Measurements from ENCODE around the gene GTSE1. TPM values are rescaled to one million over a fixed set of nuclear protein-coding genes. Genes with fewer than 3 reads are reported as not detected.

The GTSE1 gene
- polyA plus RNA-seq, 3 donors, result 13.6 to 13.9 (median 13.7) TPM

- DNase-seq (ENCODE audit: low read depth in 3 of 3, low spot score in 2 of 3), result no peak
Measured at GRCh38 chr22:46273432-46274148, 23.1 kb upstream of the GTSE1 start.

- no peak for DNase-seq (ENCODE audit: low read depth in 3 of 3, low spot score in 2 of 3)
Measured at GRCh38 chr22:46274381-46274780, 22.3 kb upstream of the GTSE1 start.

GRCh38 chr22:46275455-46276122 lies 21.1 kb upstream of the GTSE1 start:
- DNase-seq (ENCODE audit: low read depth in 3 of 3, low spot score in 2 of 3), result no peak

- DNase-seq (ENCODE audit: low read depth in 3 of 3, low spot score in 2 of 3), result no peak
Measured at GRCh38 chr22:46276563-46276962, 20.1 kb upstream of the GTSE1 start.

GRCh38 chr22:46278656-46279645 lies 17.7 kb upstream of the GTSE1 start:
- no peak for DNase-seq (ENCODE audit: low read depth in 3 of 3, low spot score in 2 of 3)

GRCh38 chr22:46280063-46280817 lies 16.4 kb upstream of the GTSE1 start:
- no peak for DNase-seq (ENCODE audit: low read depth in 3 of 3, low spot score in 2 of 3)

GRCh38 chr22:46280999-46281623 lies 15.6 kb upstream of the GTSE1 start:
- DNase-seq (ENCODE audit: low read depth in 3 of 3, low spot score in 2 of 3), result no peak

GRCh38 chr22:46281866-46282678 lies 14.6 kb upstream of the GTSE1 start:
- no peak for DNase-seq (ENCODE audit: low read depth in 3 of 3, low spot score in 2 of 3)

- DNase-seq (ENCODE audit: low read depth in 3 of 3, low spot score in 2 of 3), result no peak
Measured at GRCh38 chr22:46286006-46286405, 10.7 kb upstream of the GTSE1 start.

GRCh38 chr22:46286941-46287872 lies 9.5 kb upstream of the GTSE1 start:
- DNase-seq (ENCODE audit: low read depth in 3 of 3, low spot score in 2 of 3), result no peak

GRCh38 chr22:46287873-46288751 lies 8.6 kb upstream of the GTSE1 start:
- no peak for DNase-seq (ENCODE audit: low read depth in 3 of 3, low spot score in 2 of 3)

- no peak for DNase-seq (ENCODE audit: low read depth in 3 of 3, low spot score in 2 of 3)
Measured at GRCh38 chr22:46288846-46289243, 7.8 kb upstream of the GTSE1 start.

GRCh38 chr22:46289244-46289891 lies 7.3 kb upstream of the GTSE1 start:
- no peak for DNase-seq (ENCODE audit: low read depth in 3 of 3, low spot score in 2 of 3)

GRCh38 chr22:46290121-46290842 lies 6.4 kb upstream of the GTSE1 start:
- no peak for DNase-seq (ENCODE audit: low read depth in 3 of 3, low spot score in 2 of 3)

GRCh38 chr22:46290843-46291785 lies 5.6 kb upstream of the GTSE1 start:
- no peak for DNase-seq (ENCODE audit: low read depth in 3 of 3, low spot score in 2 of 3)
